Hepatocyte (in vitro differentiated cells): ENCODE measurements around the gene RAB11FIP4.

ENCODE experiments used
- CTCF ChIP-seq: fragments of 200-600 bp; sonication (generic); IDR thresholded peaks from 2 replicates; pipeline ENCODE4 v1.5.1; 2016; ENCODE audit warnings: antibody characterized with exemption, mild to moderate bottlenecking; ENCODE audit not compliant: poor library complexity
- EZH2phosphoT487 ChIP-seq: fragments of 200-600 bp; sonication (generic); IDR thresholded peaks from one replicate; pipeline ENCODE4 v1.6.1; 2018; ENCODE audit warnings: antibody characterized with exemption, mild to moderate bottlenecking, low read depth, moderate library complexity; ENCODE audit not compliant: unreplicated experiment, severe bottlenecking

- TF ChIP-seq CTCF: no peak
- no peak for TF ChIP-seq EZH2phosphoT487
Observed at GRCh38 chr17:31431098-31431851, 39.8 kb downstream of the RAB11FIP4 start.
